ENCODE results near the gene TC2N. TPM values are rescaled to one million over a fixed set of nuclear protein-coding genes. Genes with fewer than 3 reads are reported as not detected.

Gene TC2N
- total RNA-seq, 4 donors from 2014 or later: 19.9 to 38.6 (median 29.2) TPM

DNA sequence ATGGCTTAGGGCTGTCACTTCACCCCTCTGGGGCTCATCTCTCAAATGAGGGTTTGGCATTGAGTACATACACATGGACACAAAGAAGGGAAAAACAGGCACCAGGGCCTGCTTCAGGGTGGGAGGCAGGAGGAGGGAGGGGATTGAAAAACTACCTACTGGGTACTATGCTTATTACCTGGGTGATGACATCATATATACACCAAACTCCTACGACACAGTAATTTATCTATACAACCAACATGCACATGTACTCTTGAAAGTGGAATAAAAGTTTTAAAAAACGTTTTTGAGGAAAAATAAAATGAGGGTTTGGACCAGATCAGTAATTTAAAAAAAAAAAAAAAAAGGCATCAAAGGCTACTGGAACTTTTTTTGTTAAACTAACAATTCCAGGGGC is 3.6 kb upstream of the TC2N start:
- TF ChIP-seq EP300 (IDR thresholded peaks at IDR 0.05): no peak
- TF ChIP-seq, protein P1, sequence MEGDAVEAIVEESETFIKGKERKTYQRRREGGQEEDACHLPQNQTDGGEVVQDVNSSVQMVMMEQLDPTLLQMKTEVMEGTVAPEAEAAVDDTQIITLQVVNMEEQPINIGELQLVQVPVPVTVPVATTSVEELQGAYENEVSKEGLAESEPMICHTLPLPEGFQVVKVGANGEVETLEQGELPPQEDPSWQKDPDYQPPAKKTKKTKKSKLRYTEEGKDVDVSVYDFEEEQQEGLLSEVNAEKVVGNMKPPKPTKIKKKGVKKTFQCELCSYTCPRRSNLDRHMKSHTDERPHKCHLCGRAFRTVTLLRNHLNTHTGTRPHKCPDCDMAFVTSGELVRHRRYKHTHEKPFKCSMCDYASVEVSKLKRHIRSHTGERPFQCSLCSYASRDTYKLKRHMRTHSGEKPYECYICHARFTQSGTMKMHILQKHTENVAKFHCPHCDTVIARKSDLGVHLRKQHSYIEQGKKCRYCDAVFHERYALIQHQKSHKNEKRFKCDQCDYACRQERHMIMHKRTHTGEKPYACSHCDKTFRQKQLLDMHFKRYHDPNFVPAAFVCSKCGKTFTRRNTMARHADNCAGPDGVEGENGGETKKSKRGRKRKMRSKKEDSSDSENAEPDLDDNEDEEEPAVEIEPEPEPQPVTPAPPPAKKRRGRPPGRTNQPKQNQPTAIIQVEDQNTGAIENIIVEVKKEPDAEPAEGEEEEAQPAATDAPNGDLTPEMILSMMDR (IDR thresholded peaks at IDR 0.05): no peak
- no peak for TF ChIP-seq POLR2AphosphoS5 (IDR thresholded peaks at IDR 0.05)
- Histone ChIP-seq H3K9me3 (peaks cover 0 to 13% (median 0%) of the 10 kb centered on the region in 3 donors), H3K36me3 (peaks cover 0 to 36% of the 10 kb centered on the region in 2 donors), H3K4me3 (no peak overlapping the region), H3K27me3 (no peaks in the 10 kb centered on the region), H3K27ac (no peak overlapping the region), H3K4me1 (peaks cover 0 to 27% (median 9%) of the 10 kb centered on the region in 3 donors)
- 57 to 59% methylated on average over 2 of the region's 2 CpGs for WGBS, 2 donors (ENCODE audit: low coverage in 1 of 2)
- ATAC-seq: no peak

- Histone ChIP-seq H3K36me3 (peaks cover 0 to 27% of the 10 kb centered on the region in 2 donors), H3K4me3 (no peak overlapping the region), H3K27me3 (no peaks in the 10 kb centered on the region), H3K27ac (no peak overlapping the region), H3K4me1 (peaks cover 0 to 27% (median 9%) of the 10 kb centered on the region in 3 donors), H3K9me3 (peaks cover 0 to 13% (median 0%) of the 10 kb centered on the region in 3 donors)
- TF ChIP-seq POLR2A (IDR thresholded peaks at IDR 0.05): no peak
- TF ChIP-seq POLR2AphosphoS5 (IDR thresholded peaks at IDR 0.05): no peak
- no peak for TF ChIP-seq EP300 (IDR thresholded peaks at IDR 0.05)
- TF ChIP-seq, protein P1 (IDR thresholded peaks at IDR 0.05): no peak
- ATAC-seq: no peak
- WGBS, 2 donors (ENCODE audit: low coverage in 1 of 2): 80 to 82% methylated on average over 1 to 3 of the region's 16 CpGs
These were observed 2.7 kb upstream of the TC2N start for GRCh38 chr14:91870001-91870400.

DNA sequence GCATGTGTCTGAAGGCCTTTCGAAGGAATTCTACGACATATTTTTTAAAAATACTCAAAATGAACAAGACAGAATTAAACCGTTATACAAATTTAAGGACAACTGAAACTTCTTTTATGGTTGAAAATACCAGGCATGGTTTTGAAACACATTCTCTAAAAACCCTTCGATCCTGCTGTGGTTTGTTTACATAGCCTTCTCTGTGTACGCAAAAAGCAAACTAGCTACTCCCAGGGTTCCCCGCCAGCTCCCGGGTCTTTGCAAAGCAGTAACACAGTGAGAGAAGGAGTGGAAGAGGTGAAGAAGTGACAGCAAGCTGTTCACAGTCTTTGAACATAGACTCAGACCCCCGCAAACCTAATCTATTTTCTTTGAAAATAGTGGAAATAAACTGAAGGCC is 2.2 kb upstream of the TC2N start:
- no peak for ATAC-seq
- TF ChIP-seq POLR2A (IDR thresholded peaks at IDR 0.05) (no peak), POLR2AphosphoS5 (IDR thresholded peaks at IDR 0.05) (no peak), EP300 (IDR thresholded peaks at IDR 0.05) (no peak)
- TF ChIP-seq, protein P1 (IDR thresholded peaks at IDR 0.05): no peak
- no peak overlapping the region for H3K27ac ChIP-seq
- no peak overlapping the region for H3K4me3 ChIP-seq
- 75 to 80% methylated on average over 7 to 8 of the region's 8 CpGs for WGBS, 2 donors (ENCODE audit: low coverage in 1 of 2)
- peaks cover 0 to 13% (median 0%) of the 10 kb centered on the region in 3 donors for H3K9me3 ChIP-seq
- H3K4me1 ChIP-seq: peaks cover 0 to 27% (median 9%) of the 10 kb centered on the region in 3 donors
- H3K36me3 ChIP-seq: peaks cover 0 to 27% of the 10 kb centered on the region in 2 donors
- no peaks in the 10 kb centered on the region for H3K27me3 ChIP-seq

- ATAC-seq: no peak
- peak overlapping the region in 1 of 2 donors; percentile 9 for H3K4me3 ChIP-seq
- TF ChIP-seq POLR2AphosphoS5 (IDR thresholded peaks at IDR 0.05) (no peak), POLR2A (IDR thresholded peaks at IDR 0.05) (no peak), EP300 (IDR thresholded peaks at IDR 0.05) (no peak)
- TF ChIP-seq, protein P1 (IDR thresholded peaks at IDR 0.05): no peak
- H3K27ac ChIP-seq: no peak overlapping the region
- H3K4me1 ChIP-seq: peaks cover 0 to 6% (median 0%) of the 10 kb centered on the region in 3 donors
- no peaks in the 10 kb centered on the region for H3K27me3 ChIP-seq
- WGBS, 2 donors (ENCODE audit: low coverage in 1 of 2): 85 to 90% methylated on average over 2 to 6 of the region's 6 CpGs
- H3K36me3 ChIP-seq: peaks cover 0 to 27% of the 10 kb centered on the region in 2 donors
- peaks cover 0 to 13% (median 0%) of the 10 kb centered on the region in 3 donors for H3K9me3 ChIP-seq
These were observed 633 bp downstream of the TC2N start for GRCh38 chr14:91866511-91867295.

- TF ChIP-seq POLR2AphosphoS5 (IDR thresholded peaks at IDR 0.05) (no peak), EP300 (IDR thresholded peaks at IDR 0.05) (no peak), POLR2A (IDR thresholded peaks at IDR 0.05) (no peak)
- TF ChIP-seq, protein P1 (IDR thresholded peaks at IDR 0.05): no peak
- ATAC-seq: no peak
- Histone ChIP-seq H3K4me3 (no peak overlapping the region), H3K36me3 (peaks cover 0 to 27% of the 10 kb centered on the region in 2 donors), H3K27me3 (no peaks in the 10 kb centered on the region), H3K27ac (no peak overlapping the region), H3K9me3 (peaks cover 0 to 13% (median 0%) of the 10 kb centered on the region in 3 donors), H3K4me1 (no peaks in the 10 kb centered on the region)
- WGBS, 2 donors (ENCODE audit: low coverage in 1 of 2): 42 to 67% methylated on average over 2 of the region's 2 CpGs
These were observed 1.3 kb downstream of the TC2N start for GRCh38 chr14:91866061-91866460.
